Stomach (tissue), 9 donors: ENCODE measurements around the gene RDH12. TPM values are rescaled to one million over a fixed set of nuclear protein-coding genes. Genes with fewer than 3 reads are reported as not detected.
"Not testable (repeated sequence)": the region's sequence is repeated elsewhere in the genome, so short reads cannot be mapped to it uniquely, and the experiment has no call there.

Experiments
- DNase-seq, 2 donors: peaks; one replicate each; pipeline versions ENCODE4 v3.0.0 to v3.0.0-alpha.2; 2013 to 2019
- H3K27ac ChIP-seq, 5 donors: fragments of 200-600 bp in 4 of 5; sonication (generic) in 4 of 5; one replicate each; pipeline ENCODE4 v1.5.1; 2013 to 2019; ENCODE audit warnings: mild to moderate bottlenecking in 1 of 5, moderate library complexity in 1 of 5
- H3K27me3 ChIP-seq, 3 donors: fragments of 200-600 bp; sonication (generic); one replicate each; pipeline ENCODE4 v1.5.1; 2017 to 2019; ENCODE audit warnings: mixed run types in 1 of 3
- H3K36me3 ChIP-seq, 4 donors: fragments of 200-600 bp; sonication (generic); 1 replicate in 3 of 4; 2 replicates in 1 of 4; pipeline ENCODE4 v1.5.1; 2016 to 2019
- H3K4me1 ChIP-seq, 4 donors: fragments of 200-600 bp; sonication (generic); one replicate each; pipeline ENCODE4 v1.5.1; 2016 to 2019
- H3K4me3 ChIP-seq, 4 donors: fragments of 200-600 bp; sonication (generic) in 3 of 4; one replicate each; pipeline ENCODE4 v1.5.1; 2016 to 2019; ENCODE audit warnings: mild to moderate bottlenecking in 1 of 4
- H3K9me3 ChIP-seq, 4 donors: fragments of 200-600 bp; sonication (generic); one replicate each; pipeline ENCODE4 v1.5.1; 2016 to 2019
- CTCF ChIP-seq, 7 experiments: fragments of 450-650 bp in 4 of 7; fragments of 200-600 bp in 3 of 7; sonication (generic) in 3 of 7; IDR thresholded peaks; one replicate each; pipeline ENCODE4 v1.5.1; 2016 to 2019; ENCODE audit warnings: antibody characterized with exemption in 7 of 7, control low read depth in 2 of 7, mild to moderate bottlenecking in 1 of 7
- EP300 ChIP-seq: sonication (generic); formaldehyde crosslinking; IDR thresholded peaks from one replicate; pipeline ENCODE4 v1.6.1; 2017; ENCODE audit warnings: antibody characterized with exemption
- POLR2A ChIP-seq, 4 donors: fragments of 450-650 bp; IDR thresholded peaks; one replicate each; pipeline ENCODE4 v1.6.1; 2016; ENCODE audit warnings: antibody characterized with exemption in 4 of 4, control low read depth in 2 of 4, mild to moderate bottlenecking in 1 of 4, moderate library complexity in 1 of 4
- POLR2AphosphoS5 ChIP-seq, 3 donors: sonication (generic); formaldehyde crosslinking; IDR thresholded peaks; one replicate each; pipeline ENCODE4 v1.6.1; 2016; ENCODE audit warnings: antibody characterized with exemption in 3 of 3
- WGBS, 5 donors: extraction: QIAGEN DNeasy Blood & Tissue Kit in 3 of 5; methylation state at CpG; one replicate each; pipeline versions ENCODE4 v1.1.5 to v1.1.7; 2013 to 2018; 5-methylcytosine and 5-hydroxymethylcytosine counted together
- intact Hi-C: fragments of 100-400 bp; cut with DNase I; formaldehyde crosslinking; loops from one replicate; pipeline ENCODE4 v1.15.1; 2023; ENCODE audit warnings: low total_unique reads
- polyA plus RNA-seq, 3 donors: library from polyadenylated mRNA; stranded (reverse); fragments of 200-250 nt; gene quantifications; one replicate each; pipeline ENCODE4 v1.2.3, GENCODE V29; 2013
- total RNA-seq, 5 donors: library from RNA; depleted of rRNA; stranded (reverse); fragments of >200 nt; gene quantifications; one replicate each; pipeline versions ENCODE4 v1.1.0 to v1.2.3, GENCODE V29; 2014 to 2016
- donor health status: healthy with polysubstance abuse.
- donor health status: Bipolar disorder and iron deficiency.
- donor health status: healthy.

RDH12 gene
- total and polyA plus RNA-seq, 8 donors = 0.45 to 15.4 (median 5.4) TPM; not detected in 2

GRCh38 chr14:67703997-67704396 is 2.3 kb downstream of the RDH12 start:
- H3K36me3 ChIP-seq = no peaks in the 10 kb centered on the region
- TF ChIP-seq POLR2AphosphoS5 (IDR thresholded peaks at IDR 0.05) (no peak), CTCF (IDR thresholded peaks at IDR 0.05) (no peak), EP300 (no peak), POLR2A (IDR thresholded peaks at IDR 0.05) (no peak)
- no peak for DNase-seq
- no peaks in the 10 kb centered on the region for H3K27me3 ChIP-seq
- 33 to 47% (median 42%) methylated on average over 3 of the region's 3 CpGs for WGBS, 5 donors
- intact Hi-C loops = loop anchor here (10.0 kb wide), 1 partner anchor 179 kb away; no protein-coding TSS in a partner anchor
- H3K4me1 ChIP-seq = peaks cover 0 to 11% (median 2%) of the 10 kb centered on the region in 4 donors
- no peaks in the 10 kb centered on the region for H3K9me3 ChIP-seq
- no peak overlapping the region for H3K4me3 ChIP-seq
- H3K27ac ChIP-seq = no peak overlapping the region

DNA sequence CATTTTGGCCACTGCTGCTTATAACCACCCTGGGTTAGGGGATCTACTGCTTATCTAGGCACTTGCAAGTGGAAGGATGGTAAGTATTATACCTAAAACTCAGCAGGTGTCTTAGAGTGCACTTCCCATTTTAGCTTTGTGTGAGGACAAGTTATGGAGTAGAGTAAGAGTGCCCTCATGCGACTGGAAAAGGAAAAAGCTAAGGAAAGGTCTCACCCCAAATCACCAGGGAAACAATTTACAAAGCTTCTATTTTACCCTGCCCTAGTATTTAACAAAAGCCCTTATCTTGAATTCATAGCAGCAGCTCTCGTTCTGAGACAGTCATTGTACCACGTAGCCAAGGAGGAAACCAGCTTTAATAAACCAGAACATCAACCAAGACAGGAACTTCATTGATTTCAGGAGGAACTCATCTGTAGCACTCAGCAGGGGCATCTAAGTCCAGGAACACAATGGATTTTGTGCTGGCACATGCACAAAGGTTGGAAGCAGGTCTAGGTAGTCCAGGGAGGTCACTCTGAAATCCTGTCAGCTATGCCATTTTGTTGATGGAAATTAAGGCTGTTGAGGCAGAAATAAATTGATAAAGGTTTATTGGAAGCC is 2.9 kb downstream of the RDH12 start:
- Histone ChIP-seq H3K27ac (peak overlapping the region in 2 of 5 donors; percentile 14 to 65), H3K4me1 (peaks cover 0 to 11% (median 2%) of the 10 kb centered on the region in 4 donors), H3K4me3 (no peak overlapping the region), H3K9me3 (no peaks in the 10 kb centered on the region), H3K27me3 (no peaks in the 10 kb centered on the region), H3K36me3 (no peaks in the 10 kb centered on the region)
- intact Hi-C loops = loop anchor here (10.0 kb wide), 1 partner anchor 180 kb away; no protein-coding TSS in a partner anchor
- WGBS, 5 donors = 0 to 1% (median 0%) methylated on average over 3 of the region's 3 CpGs
- peak in 1 of 3 donors; percentile 29 for TF ChIP-seq POLR2AphosphoS5 (IDR thresholded peaks at IDR 0.05)
- no peak for TF ChIP-seq POLR2A (IDR thresholded peaks at IDR 0.05)
- no peak for TF ChIP-seq EP300
- peak in 5 of 7 experiments; percentile 46 to 72 (median 64) for TF ChIP-seq CTCF (IDR thresholded peaks at IDR 0.05)
- DNase-seq = peak in 1 of 2 donors; percentile 87

GRCh38 chr14:67705211-67705610 is 3.5 kb downstream of the RDH12 start:
- H3K9me3 ChIP-seq = no peaks in the 10 kb centered on the region
- DNase-seq = peak in 1 of 2 donors; percentile 42
- WGBS, 5 donors = 34 to 59% (median 41%) methylated on average over 3 of the region's 3 CpGs
- intact Hi-C loops = loop anchor here (10.0 kb wide), 1 partner anchor 180 kb away; no protein-coding TSS in a partner anchor
- H3K4me1 ChIP-seq = peaks cover 0 to 11% (median 2%) of the 10 kb centered on the region in 4 donors
- no peaks in the 10 kb centered on the region for H3K27me3 ChIP-seq
- TF ChIP-seq EP300 (no peak), CTCF (IDR thresholded peaks at IDR 0.05) (no peak), POLR2AphosphoS5 (IDR thresholded peaks at IDR 0.05) (no peak), POLR2A (IDR thresholded peaks at IDR 0.05) (no peak)
- no peaks in the 10 kb centered on the region for H3K36me3 ChIP-seq
- H3K27ac ChIP-seq = peak overlapping the region in 1 of 5 donors; percentile 14
- H3K4me3 ChIP-seq = no peak overlapping the region

DNA sequence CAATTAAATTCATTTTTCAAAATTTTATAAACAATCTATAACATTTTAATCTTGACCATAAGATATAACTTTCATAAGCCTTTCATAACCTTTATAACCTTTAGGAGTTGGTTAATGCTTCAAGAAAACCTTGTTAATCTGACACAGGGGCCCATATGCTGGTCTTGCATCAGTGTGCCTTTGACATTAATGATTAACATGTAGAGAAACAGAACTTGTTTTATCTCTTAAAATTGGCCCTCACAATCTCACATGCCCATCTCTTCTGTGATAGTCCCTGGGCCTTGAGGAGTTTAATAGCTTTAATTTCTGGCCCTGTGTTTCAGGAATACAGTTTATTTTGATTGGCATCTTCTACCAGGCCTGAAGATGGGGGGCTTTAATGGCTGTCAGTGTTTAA is 7.7 kb downstream of the RDH12 start:
- H3K4me1 ChIP-seq, DNase-seq, H3K27ac ChIP-seq, H3K36me3 ChIP-seq, H3K9me3 ChIP-seq, H3K4me3 ChIP-seq, H3K27me3 ChIP-seq: not testable (repeated sequence)
- intact Hi-C loops = loop anchor here (10.0 kb wide), 1 partner anchor 185 kb away; no protein-coding TSS in a partner anchor

- not testable (repeated sequence) for H3K4me1 ChIP-seq, H3K9me3 ChIP-seq, H3K27ac ChIP-seq, DNase-seq, H3K4me3 ChIP-seq, H3K36me3 ChIP-seq, H3K27me3 ChIP-seq
- WGBS, 5 donors = 50 to 78% (median 70%) methylated on average over 1 of the region's 1 CpG
- intact Hi-C loops = loop anchor here (10.0 kb wide), 1 partner anchor 185 kb away; no protein-coding TSS in a partner anchor
Measured at GRCh38 chr14:67709796-67710195, 8.1 kb downstream of the RDH12 start.
